Panc1 (cell line): Measurements from ENCODE around the gene CYB5D1. TPM values are rescaled to one million over a fixed set of nuclear protein-coding genes. Genes with fewer than 3 reads are reported as not detected.

ENCODE experiments used
- ATAC-seq: fragments of 200-7000 bp; cut with Tn5 transposase; 2 replicates; pipeline ENCODE4 v1.9.1; 2020; ENCODE audit warnings: mild to moderate bottlenecking, moderate library complexity
- BruUV-seq: library from RNA; stranded (reverse); fragments of 400-500 nt; replicated peaks from 2 replicates; lab custom pipeline; 2021; lab: Mats Ljungman, UMichigan
- CTCF ChIA-PET: fragments of 300-600 bp; sonication (Branson Sonifier 250); formaldehyde crosslinking; loops from one replicate; lab custom pipeline; 2022; ENCODE audit warnings: antibody characterized with exemption; lab: Charles Lee
- POLR2A ChIA-PET: fragments of 300-600 bp; sonication (Branson Sonifier 250); formaldehyde crosslinking; loops from one replicate; lab custom pipeline; 2022; ENCODE audit warnings: antibody characterized with exemption; lab: Charles Lee
- DNase-seq: peaks from one replicate; pipeline ENCODE4 v3.0.0-alpha.2; 2010; ENCODE audit warnings: low read depth, low spot score
- H3K27ac ChIP-seq: 2 replicates; pipeline ENCODE4 v1.5.1; 2011; ENCODE audit warnings: mild to moderate bottlenecking, low read length, inconsistent platforms
- H3K27me3 ChIP-seq: fragments of 200-500 bp; sonication (Bioruptor generic); 2 replicates; pipeline ENCODE4 v1.6.0; 2014; ENCODE audit warnings: low read length, inconsistent platforms; ENCODE audit not compliant: control insufficient read depth, insufficient read depth
- H3K36me3 ChIP-seq: fragments of 200-500 bp; sonication (Bioruptor generic); 2 replicates; pipeline ENCODE4 v1.5.1; 2014; ENCODE audit warnings: inconsistent platforms, mild to moderate bottlenecking, low read length, moderate library complexity; ENCODE audit not compliant: control insufficient read depth, insufficient read depth
- H3K4me1 ChIP-seq: 2 replicates; pipeline ENCODE4 v1.5.1; 2011; ENCODE audit warnings: inconsistent platforms, mild to moderate bottlenecking, low read length, moderate library complexity; ENCODE audit not compliant: control insufficient read depth, insufficient read depth
- H3K4me3 ChIP-seq, 2 experiments: 2 replicates each; pipeline ENCODE4 v1.5.1; 2011 to 2012; ENCODE audit warnings: low read depth in 2 of 2, low read length in 2 of 2, mild to moderate bottlenecking in 2 of 2, inconsistent platforms in 1 of 2, moderate library complexity in 1 of 2
- H3K9me3 ChIP-seq: fragments of 200-500 bp; sonication (Bioruptor generic); 2 replicates; pipeline ENCODE4 v1.5.1; 2014; ENCODE audit warnings: low read depth, mild to moderate bottlenecking, inconsistent platforms, low read length, moderate library complexity; ENCODE audit not compliant: control insufficient read depth, insufficient read depth
- POLR2AphosphoS5 ChIP-seq: IDR thresholded peaks from 2 replicates; pipeline ENCODE4 v1.6.1; 2012; ENCODE audit warnings: mild to moderate bottlenecking, low read depth, low read length, moderate library complexity
- SIN3A ChIP-seq: IDR thresholded peaks from 2 replicates; pipeline ENCODE4 v1.6.1; 2012; ENCODE audit warnings: low read depth, mild to moderate bottlenecking, low read length, moderate library complexity, borderline replicate concordance; ENCODE audit not compliant: insufficient read depth
- TCF7L2 ChIP-seq: IDR thresholded peaks from 2 replicates; pipeline ENCODE4 v1.6.1; 2011; ENCODE audit warnings: mild to moderate bottlenecking, low read depth, low read length, inconsistent platforms
- in situ Hi-C: cut with HindIII; loops from 2 replicates; pipeline ENCODE4 v1.10.0; 2016; ENCODE audit warnings: low sequenced_read_pairs, low pct_unique_long_range_greater_than_20kb
- intact Hi-C: fragments of 100-400 bp; cut with micrococcal nuclease; formaldehyde crosslinking; loops from one replicate; pipeline ENCODE4 v1.10.0; 2022; ENCODE audit not compliant: unreplicated experiment
- total RNA-seq: library from RNA; stranded (reverse); gene quantifications from one replicate; pipeline ENCODE4 v1.2.1, GENCODE V29; 2021; ENCODE audit not compliant: unreplicated experiment
- TF ChIP-seq, protein P1 (sequence below), 2 experiments: IDR thresholded peaks; 2 replicates each; pipeline ENCODE4 v1.6.1; 2011 to 2012; ENCODE audit warnings: low read depth in 2 of 2, control low read depth in 1 of 2, low read length in 1 of 2, mild to moderate bottlenecking in 1 of 2, moderate library complexity in 1 of 2; ENCODE audit not compliant: insufficient read depth in 1 of 2
- TF ChIP-seq, protein P2 (sequence below): fragments of 450-650 bp; IDR thresholded peaks from 2 replicates; pipeline ENCODE4 v1.5.1; 2017; ENCODE audit warnings: mild to moderate bottlenecking

CYB5D1 gene
- total RNA-seq, 1 experiment from 2014 or later = 8.6 TPM

DNA sequence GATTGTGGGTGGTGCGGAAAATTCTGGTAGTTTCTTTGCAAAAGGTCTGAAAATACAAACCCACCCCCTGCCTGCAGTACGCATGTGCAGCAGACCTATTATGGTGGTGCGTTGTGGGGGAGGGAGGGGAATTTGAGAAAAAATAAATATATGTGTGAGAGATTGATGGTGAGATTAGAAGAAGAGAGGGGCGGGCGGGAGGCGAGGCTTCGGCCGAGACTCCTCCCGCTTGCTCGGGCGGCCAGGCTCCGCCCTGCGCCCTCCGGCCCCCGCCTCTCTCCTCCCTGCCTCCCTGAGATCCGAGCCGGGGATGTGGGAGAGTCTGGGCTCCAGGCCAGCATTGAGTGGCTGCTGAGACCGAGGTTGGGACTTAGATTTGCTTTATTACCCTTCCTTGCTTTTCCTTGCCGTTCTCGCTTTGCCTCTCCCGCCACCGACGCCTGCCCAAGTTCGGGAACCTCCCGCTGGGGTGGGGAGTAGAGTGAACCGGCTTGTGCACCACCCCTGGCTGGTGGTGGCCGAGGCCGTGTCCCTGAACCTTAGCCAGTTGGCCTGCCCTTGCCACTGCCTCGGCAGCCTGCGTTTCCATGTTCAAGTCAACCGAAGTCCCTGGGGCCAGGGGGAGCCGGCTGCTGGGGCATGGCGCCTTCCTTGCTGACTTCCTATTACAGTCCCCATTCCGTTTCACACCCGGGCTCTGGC is 29.8 kb downstream of the CYB5D1 start:
- POLR2A ChIA-PET = no interaction called here
- intact Hi-C loops = no loop called here
- Histone ChIP-seq H3K27ac (peak overlapping the region; percentile 96), H3K4me3 (peak overlapping the region; percentile 63 to 77), H3K36me3 (no peaks in the 10 kb centered on the region; the same call in 1 of the 2 replicates), H3K4me1 (peaks cover 34% of the 10 kb centered on the region), H3K27me3 (no peaks in the 10 kb centered on the region), H3K9me3 (no peaks in the 10 kb centered on the region)
- CTCF ChIA-PET = no interaction called here
- ATAC-seq (peak; percentile 89), DNase-seq (peak; percentile 88)
- in situ Hi-C loops = no loop called here
- no TSS peak for BruUV-seq
- 0 out of 2 replicates have a peak, but pooled peaks have one; percentile 52 for TF ChIP-seq POLR2AphosphoS5
- TF ChIP-seq, protein P1, sequence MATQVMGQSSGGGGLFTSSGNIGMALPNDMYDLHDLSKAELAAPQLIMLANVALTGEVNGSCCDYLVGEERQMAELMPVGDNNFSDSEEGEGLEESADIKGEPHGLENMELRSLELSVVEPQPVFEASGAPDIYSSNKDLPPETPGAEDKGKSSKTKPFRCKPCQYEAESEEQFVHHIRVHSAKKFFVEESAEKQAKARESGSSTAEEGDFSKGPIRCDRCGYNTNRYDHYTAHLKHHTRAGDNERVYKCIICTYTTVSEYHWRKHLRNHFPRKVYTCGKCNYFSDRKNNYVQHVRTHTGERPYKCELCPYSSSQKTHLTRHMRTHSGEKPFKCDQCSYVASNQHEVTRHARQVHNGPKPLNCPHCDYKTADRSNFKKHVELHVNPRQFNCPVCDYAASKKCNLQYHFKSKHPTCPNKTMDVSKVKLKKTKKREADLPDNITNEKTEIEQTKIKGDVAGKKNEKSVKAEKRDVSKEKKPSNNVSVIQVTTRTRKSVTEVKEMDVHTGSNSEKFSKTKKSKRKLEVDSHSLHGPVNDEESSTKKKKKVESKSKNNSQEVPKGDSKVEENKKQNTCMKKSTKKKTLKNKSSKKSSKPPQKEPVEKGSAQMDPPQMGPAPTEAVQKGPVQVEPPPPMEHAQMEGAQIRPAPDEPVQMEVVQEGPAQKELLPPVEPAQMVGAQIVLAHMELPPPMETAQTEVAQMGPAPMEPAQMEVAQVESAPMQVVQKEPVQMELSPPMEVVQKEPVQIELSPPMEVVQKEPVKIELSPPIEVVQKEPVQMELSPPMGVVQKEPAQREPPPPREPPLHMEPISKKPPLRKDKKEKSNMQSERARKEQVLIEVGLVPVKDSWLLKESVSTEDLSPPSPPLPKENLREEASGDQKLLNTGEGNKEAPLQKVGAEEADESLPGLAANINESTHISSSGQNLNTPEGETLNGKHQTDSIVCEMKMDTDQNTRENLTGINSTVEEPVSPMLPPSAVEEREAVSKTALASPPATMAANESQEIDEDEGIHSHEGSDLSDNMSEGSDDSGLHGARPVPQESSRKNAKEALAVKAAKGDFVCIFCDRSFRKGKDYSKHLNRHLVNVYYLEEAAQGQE (IDR thresholded peaks at IDR 0.05; ENCODE audit: insufficient read depth in 1 of 2, low read depth in 2 of 2, low read length in 1 of 2) = no peak

DNA sequence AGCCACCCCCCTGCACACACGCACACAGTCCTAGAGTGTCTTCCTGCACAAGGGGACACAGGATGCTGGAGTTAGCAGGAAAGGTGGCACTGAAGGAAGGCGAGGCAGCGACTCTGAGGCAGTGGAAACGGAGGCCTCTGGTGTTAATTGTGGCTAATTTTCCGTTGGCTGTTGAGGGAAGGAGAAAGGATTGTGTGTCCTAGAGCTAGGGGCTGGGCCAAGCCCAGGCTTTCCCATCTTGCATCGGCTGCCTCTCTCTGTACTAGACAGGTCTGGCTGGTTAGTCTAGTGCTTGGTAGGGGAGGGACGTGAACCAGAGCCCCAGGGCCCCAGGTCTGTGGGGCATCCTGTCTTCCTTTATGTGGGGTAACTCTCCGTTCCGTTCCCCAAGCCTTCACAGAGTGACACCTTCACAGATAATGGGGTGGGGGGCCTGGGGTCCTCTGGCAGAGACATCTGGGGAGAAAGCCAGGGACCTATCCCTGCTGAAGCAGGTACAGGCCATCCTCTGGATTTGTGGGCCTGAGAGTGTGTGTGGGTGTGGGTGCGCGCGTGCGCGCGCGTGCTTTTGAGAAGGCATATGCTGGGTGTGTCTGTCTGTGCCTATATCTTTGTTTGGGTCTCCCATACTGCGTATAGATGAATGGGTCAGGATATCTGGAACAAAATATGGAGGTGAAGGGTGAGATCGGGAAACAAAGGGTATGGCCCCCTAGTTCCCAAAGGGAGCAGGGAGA is 30.5 kb downstream of the CYB5D1 start, which contains the start of gene CHD3:
CHD3 (plus strand) TSS at position 606 of the 737 bp plus-strand sequence. CDS start 212 bp downstream, outside the sequence.
- ATAC-seq (0 out of 2 replicates have a peak, but pooled peaks have one; percentile 2), DNase-seq (no peak)
- TF ChIP-seq TCF7L2 (no peak), POLR2AphosphoS5 (no peak), SIN3A (no peak)
- TF ChIP-seq, protein P1 (IDR thresholded peaks at IDR 0.05; ENCODE audit: insufficient read depth in 1 of 2, low read depth in 2 of 2, low read length in 1 of 2) = no peak
- TF ChIP-seq, protein P2, sequence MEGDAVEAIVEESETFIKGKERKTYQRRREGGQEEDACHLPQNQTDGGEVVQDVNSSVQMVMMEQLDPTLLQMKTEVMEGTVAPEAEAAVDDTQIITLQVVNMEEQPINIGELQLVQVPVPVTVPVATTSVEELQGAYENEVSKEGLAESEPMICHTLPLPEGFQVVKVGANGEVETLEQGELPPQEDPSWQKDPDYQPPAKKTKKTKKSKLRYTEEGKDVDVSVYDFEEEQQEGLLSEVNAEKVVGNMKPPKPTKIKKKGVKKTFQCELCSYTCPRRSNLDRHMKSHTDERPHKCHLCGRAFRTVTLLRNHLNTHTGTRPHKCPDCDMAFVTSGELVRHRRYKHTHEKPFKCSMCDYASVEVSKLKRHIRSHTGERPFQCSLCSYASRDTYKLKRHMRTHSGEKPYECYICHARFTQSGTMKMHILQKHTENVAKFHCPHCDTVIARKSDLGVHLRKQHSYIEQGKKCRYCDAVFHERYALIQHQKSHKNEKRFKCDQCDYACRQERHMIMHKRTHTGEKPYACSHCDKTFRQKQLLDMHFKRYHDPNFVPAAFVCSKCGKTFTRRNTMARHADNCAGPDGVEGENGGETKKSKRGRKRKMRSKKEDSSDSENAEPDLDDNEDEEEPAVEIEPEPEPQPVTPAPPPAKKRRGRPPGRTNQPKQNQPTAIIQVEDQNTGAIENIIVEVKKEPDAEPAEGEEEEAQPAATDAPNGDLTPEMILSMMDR = no peak
- BruUV-seq = no TSS peak
- peaks cover 4% of the 10 kb centered on the region for H3K36me3 ChIP-seq
- ChIA-PET POLR2A (no interaction called here), CTCF (interaction anchor here (0.6 kb wide), 1 partner anchor 94 kb away, joined by 4 read pairs; no protein-coding TSS in a partner anchor)
- intact Hi-C loops (no loop called here), in situ Hi-C loops (no loop called here)
- peak within 1 kb of the TSS; percentile 86 for H3K27ac ChIP-seq
- no peaks in the 10 kb centered on the region for H3K27me3 ChIP-seq
- H3K4me1 ChIP-seq = peaks cover 27% of the 10 kb centered on the region
- H3K9me3 ChIP-seq = no peaks in the 10 kb centered on the region
- H3K4me3 ChIP-seq = peak within 1 kb of the TSS; percentile 63 to 77
